NCI-H510A (cell line): ENCODE data around the gene TNS1.

Source experiments
- DNase-seq: peaks from one replicate; lab custom pipeline; 2025; lab: John Stamatoyannopoulos, UW

The TNS1 gene

GRCh38 chr2:217998926-217999594 is 3.7 kb downstream of the TNS1 start:
- DNase-seq = no peak

- no peak for DNase-seq
These were observed 5.3 kb downstream of the TNS1 start for GRCh38 chr2:217997510-217997909.

- no peak for DNase-seq
These were observed 6.4 kb downstream of the TNS1 start for GRCh38 chr2:217996361-217996760.

- DNase-seq = no peak
These were observed 7.0 kb downstream of the TNS1 start for GRCh38 chr2:217995731-217996231.

GRCh38 chr2:217994776-217995274 is 8.0 kb downstream of the TNS1 start:
- no peak for DNase-seq

- DNase-seq = no peak
These were observed 8.9 kb downstream of the TNS1 start for GRCh38 chr2:217993817-217994463.

GRCh38 chr2:217993138-217993537 is 9.7 kb downstream of the TNS1 start:
- no peak for DNase-seq

GRCh38 chr2:217992061-217992460 is 10.7 kb downstream of the TNS1 start:
- DNase-seq = no peak

GRCh38 chr2:217990791-217991465 is 11.9 kb downstream of the TNS1 start:
- DNase-seq = no peak

- no peak for DNase-seq
These were observed 12.4 kb downstream of the TNS1 start for GRCh38 chr2:217990389-217990788.

GRCh38 chr2:217989221-217989948 is 13.4 kb downstream of the TNS1 start:
- no peak for DNase-seq

GRCh38 chr2:217988840-217989204 is 14.0 kb downstream of the TNS1 start:
- no peak for DNase-seq

- peak; percentile 95 for DNase-seq
These were observed 14.6 kb downstream of the TNS1 start for GRCh38 chr2:217988014-217988839.

- DNase-seq = no peak
These were observed 15.4 kb downstream of the TNS1 start for GRCh38 chr2:217987391-217987790.

GRCh38 chr2:217986256-217986961 is 16.4 kb downstream of the TNS1 start:
- DNase-seq = no peak

GRCh38 chr2:217983276-217984233 is 19.2 kb downstream of the TNS1 start:
- no peak for DNase-seq

- no peak for DNase-seq
These were observed 20.8 kb downstream of the TNS1 start for GRCh38 chr2:217981971-217982370.

- no peak for DNase-seq
These were observed 21.6 kb downstream of the TNS1 start for GRCh38 chr2:217981084-217981730.

- DNase-seq = no peak
These were observed 22.2 kb downstream of the TNS1 start for GRCh38 chr2:217980591-217980990.
